22Rv1 (cell line): Measurements from ENCODE around the gene CMTR2.

Experiments
- CTCF ChIP-seq: fragments of 450-650 bp; IDR thresholded peaks from 2 replicates; pipeline ENCODE4 v1.5.1; 2017; ENCODE audit warnings: mild to moderate bottlenecking
- ZFX ChIP-seq: fragments of 450-650 bp; IDR thresholded peaks from 2 replicates; pipeline ENCODE4 v1.6.1; 2017; ENCODE audit warnings: antibody characterized with exemption, borderline replicate concordance

- no peak for TF ChIP-seq ZFX
- TF ChIP-seq CTCF: no peak
These were observed 24.9 kb downstream of the CMTR2 start for GRCh38 chr16:71264299-71264698.
